ENCODE results near the gene RFX8.
"Not testable (repeated sequence)": the region's sequence is repeated elsewhere in the genome, so short reads cannot be mapped to it uniquely, and the experiment has no call there.

Gene RFX8

GRCh38 chr2:101474731-101475384 lies at the start of gene RFX8:
Gene RFX8 (minus strand): TSS chr2:101475112. CDS start chr2:101466848, 8,264 bp downstream.
- in situ Hi-C loops (cut with HindIII; ENCODE audit: low sequenced_read_pairs) = no loop called here

GRCh38 chr2:101521487-101521886 lies 46.6 kb upstream of the RFX8 start:
- in situ Hi-C loops (cut with HindIII; ENCODE audit: low sequenced_read_pairs) = no loop called here

GRCh38 chr2:101520246-101520645 lies 45.3 kb upstream of the RFX8 start:
- in situ Hi-C loops (cut with HindIII; ENCODE audit: low sequenced_read_pairs) = no loop called here

GRCh38 chr2:101518578-101519492 lies 43.9 kb upstream of the RFX8 start:
- in situ Hi-C loops (cut with HindIII; ENCODE audit: low sequenced_read_pairs) = no loop called here

- in situ Hi-C loops (cut with HindIII; ENCODE audit: low sequenced_read_pairs) = no loop called here
Observed at GRCh38 chr2:101517758-101518271, 42.9 kb upstream of the RFX8 start.

GRCh38 chr2:101516823-101517690 lies 42.1 kb upstream of the RFX8 start:
- in situ Hi-C loops (cut with HindIII; ENCODE audit: low sequenced_read_pairs) = no loop called here

- in situ Hi-C loops (cut with HindIII; ENCODE audit: low sequenced_read_pairs) = no loop called here
Observed at GRCh38 chr2:101516349-101516748, 41.4 kb upstream of the RFX8 start.

GRCh38 chr2:101515477-101515876 lies 40.6 kb upstream of the RFX8 start:
- in situ Hi-C loops (cut with HindIII; ENCODE audit: low sequenced_read_pairs) = no loop called here

GRCh38 chr2:101512993-101513392 lies 38.1 kb upstream of the RFX8 start:
- in situ Hi-C loops (cut with HindIII; ENCODE audit: low sequenced_read_pairs) = no loop called here

GRCh38 chr2:101511381-101511780 lies 36.5 kb upstream of the RFX8 start:
- in situ Hi-C loops (cut with HindIII; ENCODE audit: low sequenced_read_pairs) = no loop called here

- in situ Hi-C loops (cut with HindIII; ENCODE audit: low sequenced_read_pairs) = no loop called here
Observed at GRCh38 chr2:101509499-101510284, 34.8 kb upstream of the RFX8 start.

GRCh38 chr2:101508636-101509035 lies 33.7 kb upstream of the RFX8 start:
- in situ Hi-C loops (cut with HindIII; ENCODE audit: low sequenced_read_pairs) = no loop called here

GRCh38 chr2:101505276-101505675 lies 30.4 kb upstream of the RFX8 start:
- in situ Hi-C loops (cut with HindIII; ENCODE audit: low sequenced_read_pairs) = not testable (repeated sequence)

GRCh38 chr2:101504744-101505143 lies 29.8 kb upstream of the RFX8 start:
- in situ Hi-C loops (cut with HindIII; ENCODE audit: low sequenced_read_pairs) = not testable (repeated sequence)

GRCh38 chr2:101502095-101502494 lies 27.2 kb upstream of the RFX8 start:
- in situ Hi-C loops (cut with HindIII; ENCODE audit: low sequenced_read_pairs) = no loop called here

- in situ Hi-C loops (cut with HindIII; ENCODE audit: low sequenced_read_pairs) = no loop called here
Observed at GRCh38 chr2:101501443-101501842, 26.5 kb upstream of the RFX8 start.

- in situ Hi-C loops (cut with HindIII; ENCODE audit: low sequenced_read_pairs) = no loop called here
Observed at GRCh38 chr2:101500860-101501259, 25.9 kb upstream of the RFX8 start.

- in situ Hi-C loops (cut with HindIII; ENCODE audit: low sequenced_read_pairs) = no loop called here
Observed at GRCh38 chr2:101500180-101500579, 25.3 kb upstream of the RFX8 start.

- in situ Hi-C loops (cut with HindIII; ENCODE audit: low sequenced_read_pairs) = no loop called here
Observed at GRCh38 chr2:101496279-101496678, 21.4 kb upstream of the RFX8 start.

- in situ Hi-C loops (cut with HindIII; ENCODE audit: low sequenced_read_pairs) = no loop called here
Observed at GRCh38 chr2:101492936-101493473, 18.1 kb upstream of the RFX8 start.

Data from DLD1 (cell line).